PC-3 (cell line): ENCODE results near the gene ULK4.

Experiments
- CTCF ChIP-seq: fragments of 300-600 bp; sonication (generic); conservative IDR thresholded peaks from 2 replicates; pipeline ENCODE4 v1.5.1; 2017; ENCODE audit warnings: antibody characterized with exemption, low read depth, mild to moderate bottlenecking, low read length
- EZH2 ChIP-seq: fragments of 300-600 bp; sonication (generic); IDR thresholded peaks from one replicate; pipeline ENCODE4 v1.6.1; 2017; ENCODE audit warnings: antibody characterized with exemption, mild to moderate bottlenecking, low read length; ENCODE audit not compliant: unreplicated experiment
- EZH2phosphoT487 ChIP-seq: fragments of 300-600 bp; sonication (generic); IDR thresholded peaks from 2 replicates; pipeline ENCODE4 v1.6.1; 2018; ENCODE audit warnings: mild to moderate bottlenecking, antibody characterized with exemption, low read length, borderline replicate concordance

- no peak for TF ChIP-seq CTCF
- no peak for TF ChIP-seq EZH2phosphoT487
- no peak for TF ChIP-seq EZH2
Observed at GRCh38 chr3:41288785-41289184, 673.1 kb downstream of the ULK4 start.
